GM19438 (cell line): ENCODE measurements around the gene PPP2R5B.
"Not testable (repeated sequence)": the region's sequence is repeated elsewhere in the genome, so short reads cannot be mapped to it uniquely, and the experiment has no call there.

Experiments
- ATAC-seq: cut with Tn5 transposase; IDR thresholded peaks from one replicate; pipeline ENCODE4 v1.9.1; 2021; ENCODE audit warnings: low read depth; ENCODE audit not compliant: unreplicated experiment

PPP2R5B gene

DNA sequence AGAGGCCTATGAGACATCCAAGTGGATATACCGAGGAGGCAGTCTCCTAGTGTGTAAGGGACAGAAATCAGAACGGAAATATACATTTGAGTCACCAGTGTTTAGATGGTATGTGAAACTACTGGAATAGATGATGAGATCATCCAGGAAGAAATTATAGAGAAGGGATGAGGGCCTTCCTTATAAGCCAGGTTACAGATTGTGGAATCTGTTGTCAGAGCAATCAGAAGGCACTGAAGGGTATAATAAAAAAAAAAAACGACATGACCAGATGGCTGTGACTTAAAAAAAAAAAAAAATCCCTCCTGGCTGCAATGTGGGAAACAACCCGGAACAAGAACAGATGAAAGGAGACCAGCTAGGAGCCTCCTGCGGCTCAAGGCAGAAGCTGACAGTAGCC lies 44.7 kb downstream of the PPP2R5B start:
- no peak for ATAC-seq

DNA sequence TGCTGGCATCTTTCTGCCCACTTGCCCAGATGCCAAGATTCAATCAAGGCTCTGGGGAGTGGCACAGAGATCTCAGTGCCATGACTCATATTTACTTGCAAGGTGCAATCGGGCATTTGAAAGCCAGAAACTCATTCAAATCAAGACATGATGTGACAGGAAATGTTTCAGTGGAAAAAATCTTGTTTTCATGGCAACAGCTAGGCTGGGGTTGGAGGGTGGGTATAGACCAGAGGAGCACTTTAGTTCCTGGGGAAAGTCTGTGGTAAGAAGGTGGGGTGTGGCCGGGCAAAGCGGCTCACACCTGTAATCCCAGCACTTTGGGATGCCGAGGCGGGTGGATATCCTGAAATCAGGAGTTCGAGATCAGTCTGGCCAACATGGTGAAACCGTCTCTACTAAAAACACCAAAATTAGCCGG lies 46.3 kb downstream of the PPP2R5B start:
- no peak for ATAC-seq

DNA sequence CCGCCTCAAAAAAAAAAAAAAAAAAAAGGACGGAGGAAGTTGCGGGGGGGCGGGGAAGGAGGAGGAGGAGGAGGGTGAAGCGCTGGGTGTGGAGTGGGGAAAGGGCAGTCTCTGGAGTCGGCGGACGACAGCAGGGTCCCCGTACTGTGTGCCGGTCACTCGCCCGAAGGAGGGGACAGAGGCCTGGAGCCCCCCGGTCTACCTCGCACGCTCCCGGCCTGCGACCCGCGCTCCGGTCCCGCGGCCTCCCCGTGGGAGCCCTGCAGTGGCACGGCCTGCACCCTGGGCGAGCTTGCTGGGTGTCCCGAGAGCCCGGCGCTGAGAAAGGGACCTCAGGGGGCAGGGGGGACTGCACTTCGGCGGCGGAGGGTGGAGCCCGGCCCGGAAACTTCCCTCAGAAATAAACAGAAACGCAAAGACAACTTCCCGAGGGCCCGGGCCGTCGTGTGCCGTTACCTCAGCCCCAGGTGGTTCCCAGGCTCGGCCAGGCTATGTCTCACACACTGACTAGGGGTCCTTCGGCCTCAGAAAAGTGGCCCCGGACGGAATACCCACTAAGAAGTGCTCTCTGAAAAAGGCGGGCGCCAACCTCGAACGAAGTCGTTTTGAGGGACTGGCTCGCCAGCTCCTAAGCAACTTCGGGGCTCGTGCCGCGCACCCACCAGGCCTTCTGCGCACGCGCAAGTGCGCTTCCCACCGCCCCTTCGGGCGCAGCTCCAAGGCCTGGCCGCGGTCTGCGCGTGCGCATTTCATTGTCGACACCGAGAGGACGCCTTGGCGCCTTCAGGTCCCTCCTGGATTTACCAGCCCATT lies 47.1 kb downstream of the PPP2R5B start, which contains the start of gene MAJIN:
Gene MAJIN, minus strand, starts transcription at position 688 of the 813 bp plus-strand sequence. CDS start 12,703 bp downstream, outside the sequence.
- ATAC-seq, result peak; percentile 72

- no peak for ATAC-seq
Observed at GRCh38 chr11:64974124-64974523, 49.6 kb downstream of the PPP2R5B start.

- ATAC-seq, result no peak
Observed at GRCh38 chr11:64976651-64977050, 52.2 kb downstream of the PPP2R5B start.

GRCh38 chr11:64983339-64983738 lies 58.9 kb downstream of the PPP2R5B start:
- ATAC-seq, result not testable (repeated sequence)
